Measurements from ENCODE around the gene KIAA0040. TPM values are rescaled to one million over a fixed set of nuclear protein-coding genes. Genes with fewer than 3 reads are reported as not detected.

The KIAA0040 gene
- total and polyA plus RNA-seq, 2 donors (not counting 1 experiment from before 2014, with no cell fraction given) = 93.6 to 106 TPM

DNA sequence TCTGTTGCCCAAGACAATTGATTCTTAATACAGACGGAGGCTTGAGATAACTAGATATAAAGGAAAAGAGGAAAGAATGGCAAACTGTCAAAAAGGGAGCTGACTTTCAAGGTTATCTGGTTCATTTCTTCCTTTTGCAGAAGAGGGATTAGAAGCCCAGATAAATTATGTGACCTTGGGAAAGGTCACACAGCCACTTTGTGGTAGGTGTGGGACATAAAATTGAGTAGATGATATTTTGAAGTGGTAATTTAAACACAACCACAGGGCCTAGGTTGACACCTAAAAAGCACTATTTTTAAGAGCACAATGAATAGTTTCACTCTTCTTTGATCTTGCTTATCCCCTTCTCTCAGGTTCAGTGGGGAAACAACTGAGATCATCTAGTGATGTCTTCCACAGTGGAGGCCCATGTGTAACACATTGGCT lies 16.9 kb upstream of the KIAA0040 start:
- 13% methylated on average over 1 of the region's 1 CpG for WGBS (ENCODE audit: insufficient coverage)
- H3K9me3 ChIP-seq (ENCODE audit: control extremely low read depth in 1 of 3, control insufficient read depth in 2 of 3, insufficient read depth in 1 of 3, low read length in 2 of 3) = no peaks in the 10 kb centered on the region
- TF ChIP-seq, protein P1, sequence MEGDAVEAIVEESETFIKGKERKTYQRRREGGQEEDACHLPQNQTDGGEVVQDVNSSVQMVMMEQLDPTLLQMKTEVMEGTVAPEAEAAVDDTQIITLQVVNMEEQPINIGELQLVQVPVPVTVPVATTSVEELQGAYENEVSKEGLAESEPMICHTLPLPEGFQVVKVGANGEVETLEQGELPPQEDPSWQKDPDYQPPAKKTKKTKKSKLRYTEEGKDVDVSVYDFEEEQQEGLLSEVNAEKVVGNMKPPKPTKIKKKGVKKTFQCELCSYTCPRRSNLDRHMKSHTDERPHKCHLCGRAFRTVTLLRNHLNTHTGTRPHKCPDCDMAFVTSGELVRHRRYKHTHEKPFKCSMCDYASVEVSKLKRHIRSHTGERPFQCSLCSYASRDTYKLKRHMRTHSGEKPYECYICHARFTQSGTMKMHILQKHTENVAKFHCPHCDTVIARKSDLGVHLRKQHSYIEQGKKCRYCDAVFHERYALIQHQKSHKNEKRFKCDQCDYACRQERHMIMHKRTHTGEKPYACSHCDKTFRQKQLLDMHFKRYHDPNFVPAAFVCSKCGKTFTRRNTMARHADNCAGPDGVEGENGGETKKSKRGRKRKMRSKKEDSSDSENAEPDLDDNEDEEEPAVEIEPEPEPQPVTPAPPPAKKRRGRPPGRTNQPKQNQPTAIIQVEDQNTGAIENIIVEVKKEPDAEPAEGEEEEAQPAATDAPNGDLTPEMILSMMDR (IDR thresholded peaks at IDR 0.05) = no peak
- TF ChIP-seq EZH2 (IDR thresholded peaks at IDR 0.05; ENCODE audit: borderline replicate concordance, insufficient read depth, low read depth, low read length, poor library complexity, severe bottlenecking) = no peak
- H3K4me2 ChIP-seq (replicated peaks; ENCODE audit: low read depth, low read length, poor library complexity, severe bottlenecking) = peak overlapping the region; percentile 76
- Mint-ChIP-seq H3K27me3 (no peaks in the 10 kb centered on the region), H3K4me1 (peaks cover 64% of the 10 kb centered on the region), H3K9me3 (ENCODE audit: insufficient read depth) (no peaks in the 10 kb centered on the region), H3K27ac (peak overlapping the region; percentile 99), H3K4me3 (peak overlapping the region; percentile 86)
- peak overlapping the region in 2 of 5 experiments; percentile 5 to 47 for H3K4me3 ChIP-seq (ENCODE audit: control extremely low read depth in 1 of 5, extremely low read depth in 1 of 5, insufficient read depth in 1 of 5, low read depth in 2 of 5, low read length in 4 of 5)
- H2AFZ ChIP-seq (ENCODE audit: insufficient read depth, low read depth, low read length, poor library complexity, severe bottlenecking) = peak overlapping the region; percentile 75
- H3K36me3 ChIP-seq (replicated peaks in 1 of 2; ENCODE audit: control extremely low read depth in 1 of 2, control insufficient read depth in 1 of 2, extremely low read depth in 1 of 2, insufficient read depth in 2 of 2, low read length in 1 of 2) = no peaks in the 10 kb centered on the region
- peak overlapping the region; percentile 36 for H3K9ac ChIP-seq (ENCODE audit: low read length)
- H4K20me1 ChIP-seq (ENCODE audit: control insufficient read depth, insufficient read depth, low read length, poor library complexity, severe bottlenecking) = no peaks in the 10 kb centered on the region
- peaks cover 39 to 54% of the 10 kb centered on the region in 2 donors for H3K4me1 ChIP-seq (ENCODE audit: control insufficient read depth in 2 of 2, insufficient read depth in 2 of 2, low read length in 2 of 2)
- H3K79me2 ChIP-seq (ENCODE audit: control insufficient read depth, insufficient read depth, low read length) = peaks cover 11% of the 10 kb centered on the region
- no peaks in the 10 kb centered on the region for H3K27me3 ChIP-seq (replicated peaks in 1 of 4; ENCODE audit: control extremely low read depth in 1 of 4, control insufficient read depth in 3 of 4, insufficient read depth in 4 of 4, low read length in 3 of 4)
- DNase-seq = no peak
- intact Hi-C loops (cut with micrococcal nuclease) = loop anchor here (1.0 to 2.0 kb wide), 2 partner anchors 15 to 16 kb away; no protein-coding TSS in a partner anchor
- H3K27ac ChIP-seq (ENCODE audit: low read length in 2 of 2) = peak overlapping the region; percentile 86 to 88
- ChIA-PET POLR2A (interaction anchor here (1.3 to 2.4 kb wide), 5 partner anchors 8 to 21 kb away, joined by 4 to 15 read pairs (median 7); partner anchors contain the start of gene KIAA0040), CTCF (interaction anchor here (0.6 to 5.5 kb wide), 12 partner anchors 11 to 109 kb away, joined by 3 to 39 read pairs (median 6); no protein-coding TSS in a partner anchor)
- ATAC-seq (ENCODE audit: low read depth) = no peak

All from B cell (primary cell).